ENCODE results near the gene KLF5. TPM values are rescaled to one million over a fixed set of nuclear protein-coding genes. Genes with fewer than 3 reads are reported as not detected.

Gene KLF5
- total RNA-seq, 1 experiment from 2014 or later = 2.2 TPM

DNA sequence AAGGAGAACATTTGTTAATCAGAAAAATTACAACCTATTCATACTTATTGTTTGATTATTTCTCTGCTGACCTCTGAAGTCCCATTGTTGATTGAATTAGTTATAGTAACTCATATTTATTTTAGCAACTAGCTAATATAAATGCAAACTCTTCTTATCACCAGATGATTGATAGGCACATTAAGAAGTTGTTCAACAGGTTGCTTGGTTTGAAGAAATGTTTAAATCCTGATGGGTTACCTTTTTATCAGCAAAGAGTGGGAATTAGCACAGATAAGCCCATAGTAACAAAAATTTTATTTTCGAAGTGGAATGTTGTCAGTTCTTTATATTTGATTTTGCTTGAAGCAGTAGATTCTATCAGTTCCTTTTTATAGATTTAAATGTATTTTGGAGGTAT lies 44.4 kb downstream of the KLF5 start:
- TF ChIP-seq, protein P1, sequence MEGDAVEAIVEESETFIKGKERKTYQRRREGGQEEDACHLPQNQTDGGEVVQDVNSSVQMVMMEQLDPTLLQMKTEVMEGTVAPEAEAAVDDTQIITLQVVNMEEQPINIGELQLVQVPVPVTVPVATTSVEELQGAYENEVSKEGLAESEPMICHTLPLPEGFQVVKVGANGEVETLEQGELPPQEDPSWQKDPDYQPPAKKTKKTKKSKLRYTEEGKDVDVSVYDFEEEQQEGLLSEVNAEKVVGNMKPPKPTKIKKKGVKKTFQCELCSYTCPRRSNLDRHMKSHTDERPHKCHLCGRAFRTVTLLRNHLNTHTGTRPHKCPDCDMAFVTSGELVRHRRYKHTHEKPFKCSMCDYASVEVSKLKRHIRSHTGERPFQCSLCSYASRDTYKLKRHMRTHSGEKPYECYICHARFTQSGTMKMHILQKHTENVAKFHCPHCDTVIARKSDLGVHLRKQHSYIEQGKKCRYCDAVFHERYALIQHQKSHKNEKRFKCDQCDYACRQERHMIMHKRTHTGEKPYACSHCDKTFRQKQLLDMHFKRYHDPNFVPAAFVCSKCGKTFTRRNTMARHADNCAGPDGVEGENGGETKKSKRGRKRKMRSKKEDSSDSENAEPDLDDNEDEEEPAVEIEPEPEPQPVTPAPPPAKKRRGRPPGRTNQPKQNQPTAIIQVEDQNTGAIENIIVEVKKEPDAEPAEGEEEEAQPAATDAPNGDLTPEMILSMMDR (conservative IDR thresholded peaks at IDR 0.05) = no peak
- Histone ChIP-seq H2AFZ (ENCODE audit: low read length) (no peak overlapping the region), H4K8ac (replicated peaks; ENCODE audit: insufficient read length, low read depth, low read length) (no peak overlapping the region), H3K4ac (ENCODE audit: low read depth, low read length) (no peak overlapping the region), H4K5ac (ENCODE audit: insufficient read length, low read depth, low read length) (no peak overlapping the region), H3K23ac (ENCODE audit: insufficient read length, low read depth, low read length) (no peak overlapping the region), H3K9me3 (ENCODE audit: control insufficient read depth, low read depth, low read length) (no peaks in the 10 kb centered on the region), H2BK120ac (ENCODE audit: low read depth, low read length, poor library complexity, severe bottlenecking) (no peak overlapping the region), H3K27me3 (ENCODE audit: insufficient read depth, low read length) (no peaks in the 10 kb centered on the region), H4K91ac (ENCODE audit: insufficient read length, low read depth, low read length) (no peak overlapping the region), H3K79me2 (ENCODE audit: insufficient read depth, low read length) (no peaks in the 10 kb centered on the region), H3T11ph (ENCODE audit: low read length) (no peak overlapping the region), H2BK20ac (ENCODE audit: low read depth, low read length, poor library complexity, severe bottlenecking) (no peak overlapping the region), H3K4me2 (ENCODE audit: insufficient read depth, insufficient read length, low read length) (no peak overlapping the region), H3K79me1 (ENCODE audit: insufficient read depth, low read depth, low read length, poor library complexity, severe bottlenecking) (no peaks in the 10 kb centered on the region), H2BK5ac (ENCODE audit: insufficient read length, low read length) (no peak overlapping the region), H3K4me1 (ENCODE audit: insufficient read depth, low read length) (no peaks in the 10 kb centered on the region), H4K20me1 (ENCODE audit: control insufficient read depth, insufficient read depth, insufficient read length) (no peaks in the 10 kb centered on the region), H3K27ac (ENCODE audit: insufficient read length, low read depth, low read length) (no peak overlapping the region), H2BK15ac (ENCODE audit: low read depth, low read length) (no peak overlapping the region), H3K23me2 (ENCODE audit: insufficient read length, low read depth, low read length, poor library complexity, severe bottlenecking) (no peaks in the 10 kb centered on the region), H3K14ac (ENCODE audit: insufficient read depth, low read length) (no peak overlapping the region), H3K9ac (ENCODE audit: extremely low read depth, insufficient read length, low read length) (no peak overlapping the region), H2AK5ac (ENCODE audit: insufficient read length, low read length) (no peak overlapping the region), H3K18ac (ENCODE audit: insufficient read length, low read depth, low read length) (no peak overlapping the region), H2BK12ac (ENCODE audit: insufficient read length, low read depth, low read length) (no peak overlapping the region), H3K56ac (ENCODE audit: insufficient read length, low read depth, low read length) (no peak overlapping the region)
- H3K4me3 Mint-ChIP-seq = no peak overlapping the region
- WGBS (ENCODE audit: extremely low coverage, insufficient read length, low lambda C conversion rate) = no CpG with 5 or more reads among the region's 1 CpG
- H3K4me1 Mint-ChIP-seq = no peaks in the 10 kb centered on the region
- H3K9me3 Mint-ChIP-seq = peaks cover 2 to 3% of the 10 kb centered on the region in 2 experiments; a peak in 3 of 5 replicates
- peaks cover 0 to 7% (median 2%) of the 10 kb centered on the region in 3 experiments; a peak in 1 of 7 replicates for H3K36me3 Mint-ChIP-seq (ENCODE audit: insufficient read depth in 1 of 3, low read depth in 3 of 3)
- H3K27me3 Mint-ChIP-seq (ENCODE audit: low read depth) = no peaks in the 10 kb centered on the region
- no peak for DNase-seq
- H3K27ac Mint-ChIP-seq = no peak overlapping the region

All from H9 (cell line).